HG03066 (cell line): ENCODE results near the gene TPSAB1.
"Not testable (repeated sequence)": the region's sequence is repeated elsewhere in the genome, so short reads cannot be mapped to it uniquely, and the experiment has no call there.

Source experiments
- ATAC-seq: cut with Tn5 transposase; IDR thresholded peaks from one replicate; pipeline ENCODE4 v1.9.1; 2021; ENCODE audit warnings: low read depth; ENCODE audit not compliant: unreplicated experiment

Gene TPSAB1

GRCh38 chr16:1222553-1223354 is 17.8 kb upstream of the TPSAB1 start:
- ATAC-seq, result no peak

- no peak for ATAC-seq
These were observed 16.9 kb upstream of the TPSAB1 start for GRCh38 chr16:1223355-1224214.

- no peak for ATAC-seq
These were observed 15.9 kb upstream of the TPSAB1 start for GRCh38 chr16:1224558-1224957.

GRCh38 chr16:1225051-1225451 is 15.5 kb upstream of the TPSAB1 start, which contains the start of gene TPSG1:
TPSG1 (minus strand) TSS chr16:1225268; CDS start chr16:1225252, 16 bp downstream.
- no peak for ATAC-seq

- ATAC-seq, result not testable (repeated sequence)
These were observed 14.7 kb upstream of the TPSAB1 start for GRCh38 chr16:1225728-1226311.

- not testable (repeated sequence) for ATAC-seq
These were observed 13.8 kb upstream of the TPSAB1 start for GRCh38 chr16:1226692-1227091.

- not testable (repeated sequence) for ATAC-seq
These were observed 12.3 kb upstream of the TPSAB1 start for GRCh38 chr16:1228227-1228626.

- ATAC-seq, result not testable (repeated sequence)
These were observed 11.0 kb upstream of the TPSAB1 start for GRCh38 chr16:1229476-1229875.

- ATAC-seq, result not testable (repeated sequence)
These were observed 10.4 kb upstream of the TPSAB1 start, which contains the start of gene TPSB2 for GRCh38 chr16:1230084-1230470. TPSB2 (minus strand) TSS chr16:1230184; CDS start chr16:1229951, 233 bp downstream.

- not testable (repeated sequence) for ATAC-seq
These were observed 9.9 kb upstream of the TPSAB1 start for GRCh38 chr16:1230471-1231212.

GRCh38 chr16:1231301-1231700 is 9.2 kb upstream of the TPSAB1 start:
- not testable (repeated sequence) for ATAC-seq

GRCh38 chr16:1232049-1232748 is 8.3 kb upstream of the TPSAB1 start:
- ATAC-seq, result not testable (repeated sequence)

- ATAC-seq, result not testable (repeated sequence)
These were observed 3.8 kb upstream of the TPSAB1 start for GRCh38 chr16:1236659-1237058.

GRCh38 chr16:1237990-1238389 is 2.5 kb upstream of the TPSAB1 start:
- no peak for ATAC-seq

GRCh38 chr16:1238909-1239308 is 1.6 kb upstream of the TPSAB1 start:
- not testable (repeated sequence) for ATAC-seq

- ATAC-seq, result not testable (repeated sequence)
These were observed 930 bp upstream of the TPSAB1 start for GRCh38 chr16:1239575-1239974.

GRCh38 chr16:1241081-1241480 is 576 bp downstream of the TPSAB1 start:
- not testable (repeated sequence) for ATAC-seq

GRCh38 chr16:1243363-1243762 is 2.9 kb downstream of the TPSAB1 start:
- not testable (repeated sequence) for ATAC-seq
